HL-60 (cell line): ENCODE measurements around the gene KRT2.

Experiments
- GABPA ChIP-seq: IDR thresholded peaks from 2 replicates; pipeline ENCODE4 v1.6.1; 2012; ENCODE audit warnings: low read depth
- POLR2AphosphoS5 ChIP-seq: IDR thresholded peaks from 2 replicates; pipeline ENCODE4 v1.6.1; 2012; ENCODE audit warnings: low read depth
- SPI1 ChIP-seq: IDR thresholded peaks from 2 replicates; pipeline ENCODE4 v1.6.1; 2012; ENCODE audit warnings: low read depth, mild to moderate bottlenecking, borderline replicate concordance
- TF ChIP-seq, protein P1 (sequence below): IDR thresholded peaks from one replicate; pipeline ENCODE4 v1.5.1; 2011; ENCODE audit warnings: low read length, control low read depth, inconsistent platforms; ENCODE audit not compliant: insufficient read depth
- TF ChIP-seq, protein P2 (sequence below): IDR thresholded peaks from 2 replicates; pipeline ENCODE4 v1.6.1; 2012; ENCODE audit warnings: low read depth; ENCODE audit not compliant: insufficient replicate concordance

DNA sequence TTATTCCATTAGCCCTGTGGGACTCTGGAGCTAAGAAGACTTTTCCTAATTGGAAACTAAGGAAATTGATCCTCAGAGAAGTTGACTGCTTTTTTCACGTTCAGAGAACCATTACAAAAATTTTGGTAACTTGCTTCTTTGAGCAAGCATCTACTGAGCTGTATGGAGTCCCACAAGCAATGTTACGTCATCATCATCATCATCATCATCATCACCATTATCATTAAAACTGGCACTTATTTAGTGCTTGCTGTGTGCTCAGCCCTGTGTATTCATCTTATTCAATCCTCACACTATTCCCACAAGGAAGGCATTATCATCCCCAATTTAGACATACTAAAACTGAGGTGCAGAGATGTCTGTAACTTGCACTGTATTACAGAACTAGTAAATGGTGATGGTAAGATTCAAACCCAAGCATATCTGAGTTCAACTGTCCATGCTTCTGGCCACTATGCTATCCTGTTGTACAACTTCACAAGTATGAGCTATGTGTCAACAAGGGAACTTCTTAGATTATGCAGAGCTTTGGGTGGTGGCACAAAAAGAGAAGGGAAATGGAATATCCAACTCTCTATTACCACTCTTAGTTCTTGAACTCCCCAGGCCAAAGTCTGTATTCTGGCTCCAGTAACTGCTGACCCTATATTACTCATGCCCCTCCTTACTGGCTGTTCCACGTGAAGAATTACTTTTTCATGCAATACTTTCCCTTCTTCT is 21.9 kb upstream of the KRT2 start:
- TF ChIP-seq, protein P1, sequence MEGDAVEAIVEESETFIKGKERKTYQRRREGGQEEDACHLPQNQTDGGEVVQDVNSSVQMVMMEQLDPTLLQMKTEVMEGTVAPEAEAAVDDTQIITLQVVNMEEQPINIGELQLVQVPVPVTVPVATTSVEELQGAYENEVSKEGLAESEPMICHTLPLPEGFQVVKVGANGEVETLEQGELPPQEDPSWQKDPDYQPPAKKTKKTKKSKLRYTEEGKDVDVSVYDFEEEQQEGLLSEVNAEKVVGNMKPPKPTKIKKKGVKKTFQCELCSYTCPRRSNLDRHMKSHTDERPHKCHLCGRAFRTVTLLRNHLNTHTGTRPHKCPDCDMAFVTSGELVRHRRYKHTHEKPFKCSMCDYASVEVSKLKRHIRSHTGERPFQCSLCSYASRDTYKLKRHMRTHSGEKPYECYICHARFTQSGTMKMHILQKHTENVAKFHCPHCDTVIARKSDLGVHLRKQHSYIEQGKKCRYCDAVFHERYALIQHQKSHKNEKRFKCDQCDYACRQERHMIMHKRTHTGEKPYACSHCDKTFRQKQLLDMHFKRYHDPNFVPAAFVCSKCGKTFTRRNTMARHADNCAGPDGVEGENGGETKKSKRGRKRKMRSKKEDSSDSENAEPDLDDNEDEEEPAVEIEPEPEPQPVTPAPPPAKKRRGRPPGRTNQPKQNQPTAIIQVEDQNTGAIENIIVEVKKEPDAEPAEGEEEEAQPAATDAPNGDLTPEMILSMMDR, result no peak
- no peak for TF ChIP-seq POLR2AphosphoS5
- no peak for TF ChIP-seq SPI1
- no peak for TF ChIP-seq GABPA
- TF ChIP-seq, protein P2, sequence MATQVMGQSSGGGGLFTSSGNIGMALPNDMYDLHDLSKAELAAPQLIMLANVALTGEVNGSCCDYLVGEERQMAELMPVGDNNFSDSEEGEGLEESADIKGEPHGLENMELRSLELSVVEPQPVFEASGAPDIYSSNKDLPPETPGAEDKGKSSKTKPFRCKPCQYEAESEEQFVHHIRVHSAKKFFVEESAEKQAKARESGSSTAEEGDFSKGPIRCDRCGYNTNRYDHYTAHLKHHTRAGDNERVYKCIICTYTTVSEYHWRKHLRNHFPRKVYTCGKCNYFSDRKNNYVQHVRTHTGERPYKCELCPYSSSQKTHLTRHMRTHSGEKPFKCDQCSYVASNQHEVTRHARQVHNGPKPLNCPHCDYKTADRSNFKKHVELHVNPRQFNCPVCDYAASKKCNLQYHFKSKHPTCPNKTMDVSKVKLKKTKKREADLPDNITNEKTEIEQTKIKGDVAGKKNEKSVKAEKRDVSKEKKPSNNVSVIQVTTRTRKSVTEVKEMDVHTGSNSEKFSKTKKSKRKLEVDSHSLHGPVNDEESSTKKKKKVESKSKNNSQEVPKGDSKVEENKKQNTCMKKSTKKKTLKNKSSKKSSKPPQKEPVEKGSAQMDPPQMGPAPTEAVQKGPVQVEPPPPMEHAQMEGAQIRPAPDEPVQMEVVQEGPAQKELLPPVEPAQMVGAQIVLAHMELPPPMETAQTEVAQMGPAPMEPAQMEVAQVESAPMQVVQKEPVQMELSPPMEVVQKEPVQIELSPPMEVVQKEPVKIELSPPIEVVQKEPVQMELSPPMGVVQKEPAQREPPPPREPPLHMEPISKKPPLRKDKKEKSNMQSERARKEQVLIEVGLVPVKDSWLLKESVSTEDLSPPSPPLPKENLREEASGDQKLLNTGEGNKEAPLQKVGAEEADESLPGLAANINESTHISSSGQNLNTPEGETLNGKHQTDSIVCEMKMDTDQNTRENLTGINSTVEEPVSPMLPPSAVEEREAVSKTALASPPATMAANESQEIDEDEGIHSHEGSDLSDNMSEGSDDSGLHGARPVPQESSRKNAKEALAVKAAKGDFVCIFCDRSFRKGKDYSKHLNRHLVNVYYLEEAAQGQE, result no peak
